H1 (cell line): ENCODE measurements around the gene CARF. TPM values are rescaled to one million over a fixed set of nuclear protein-coding genes. Genes with fewer than 3 reads are reported as not detected.
"Not testable (repeated sequence)": the region's sequence is repeated elsewhere in the genome, so short reads cannot be mapped to it uniquely, and the experiment has no call there.

ENCODE experiments used
- CTCF ChIA-PET: fragments of 300-600 bp; sonication (Branson Sonifier 250); formaldehyde crosslinking; loops from one replicate; lab custom pipeline; 2021; ENCODE audit not compliant: partially characterized antibody; lab: Charles Lee
- POLR2A ChIA-PET: fragments of 300-600 bp; sonication (Branson Sonifier 250); formaldehyde crosslinking; loops from one replicate; lab custom pipeline; 2021; ENCODE audit warnings: inconsistent platforms; ENCODE audit not compliant: partially characterized antibody; lab: Charles Lee
- DNase-seq, 2 experiments: peaks; one replicate each; pipeline versions ENCODE4 v3.0.0 to v3.0.0-alpha.2; 2010 to 2022; ENCODE audit warnings: low spot score in 2 of 2, low read depth in 1 of 2, mixed read lengths in 1 of 2
- FAIRE-seq: peaks from 2 replicates; lab custom pipeline; 2011; peaks lifted over from hg19 to GRCh38; lab: Jason Lieb, UNC
- H2AFZ ChIP-seq: 2 replicates; pipeline ENCODE4 v1.8.1; 2012; ENCODE audit warnings: low read length, inconsistent platforms
- H2AK5ac ChIP-seq: 2 replicates; pipeline ENCODE4 v1.6.1; 2013; ENCODE audit warnings: low read depth, low read length
- H2BK120ac ChIP-seq: replicated peaks from 2 replicates; pipeline ENCODE3; 2013; ENCODE audit warnings: low read depth, low read length, inconsistent platforms
- H2BK12ac ChIP-seq: 2 replicates; pipeline ENCODE4 v1.6.1; 2013; ENCODE audit warnings: low read depth, low read length
- H2BK15ac ChIP-seq: 2 replicates; pipeline ENCODE4 v1.6.1; 2013; ENCODE audit warnings: low read length
- H2BK20ac ChIP-seq: 2 replicates; pipeline ENCODE4 v1.6.1; 2013; ENCODE audit warnings: low read length
- H2BK5ac ChIP-seq: 2 replicates; pipeline ENCODE4 v1.6.1; 2013; ENCODE audit warnings: low read depth, low read length
- H3K14ac ChIP-seq: 2 replicates; pipeline ENCODE4 v1.6.1; 2013; ENCODE audit warnings: inconsistent platforms; ENCODE audit not compliant: insufficient read length
- H3K18ac ChIP-seq: 2 replicates; pipeline ENCODE4 v1.6.1; 2013; ENCODE audit warnings: low read length; ENCODE audit errors: extremely low read depth
- H3K23ac ChIP-seq: 2 replicates; pipeline ENCODE4 v1.6.1; 2013; ENCODE audit warnings: inconsistent platforms; ENCODE audit not compliant: insufficient read length
- H3K23me2 ChIP-seq: 2 replicates; pipeline ENCODE4 v1.6.1; 2013; ENCODE audit warnings: low read depth, low read length
- H3K27ac ChIP-seq: 2 replicates; pipeline ENCODE4 v1.6.1; 2011; ENCODE audit warnings: low read depth, low read length, inconsistent platforms
- H3K27me3 ChIP-seq, 4 experiments: replicated peaks in 1 of 4; 1 replicate in 1 of 4; 2 replicates in 3 of 4; pipeline versions ENCODE4 v1.6.1 to v1.8.1; 2011 to 2013; ENCODE audit warnings: low read length in 3 of 4, mild to moderate bottlenecking in 3 of 4, inconsistent platforms in 2 of 4, mixed read lengths in 2 of 4, moderate library complexity in 1 of 4; ENCODE audit not compliant: control insufficient read depth in 3 of 4, insufficient read depth in 3 of 4; ENCODE audit errors: extremely low read depth in 1 of 4
- H3K36me3 ChIP-seq, 4 experiments: 2 replicates each; pipeline versions ENCODE4 v1.6.1 to v1.8.1; 2011 to 2013; ENCODE audit warnings: mild to moderate bottlenecking in 4 of 4, low read length in 3 of 4, moderate library complexity in 2 of 4, control low read depth in 1 of 4, inconsistent platforms in 1 of 4; ENCODE audit not compliant: insufficient read depth in 4 of 4, control insufficient read depth in 2 of 4
- H3K4ac ChIP-seq: replicated peaks from 2 replicates; pipeline ENCODE3; 2013; ENCODE audit warnings: low read length, low read depth, mixed read lengths, inconsistent platforms; ENCODE audit not compliant: insufficient read length
- H3K4me1 ChIP-seq, 4 experiments: replicated peaks in 1 of 4; 1 replicate in 1 of 4; 2 replicates in 3 of 4; pipeline versions ENCODE4 v1.6.1 to v1.8.1; 2011 to 2013; ENCODE audit warnings: low read length in 3 of 4, inconsistent platforms in 2 of 4, mixed read lengths in 1 of 4; ENCODE audit not compliant: insufficient read depth in 4 of 4, control insufficient read depth in 3 of 4
- H3K4me2 ChIP-seq, 2 experiments: 2 replicates each; pipeline versions ENCODE4 v1.6.1 to v1.8.1; 2011 to 2013; ENCODE audit warnings: low read depth in 2 of 2, low read length in 2 of 2, control low read depth in 1 of 2, inconsistent platforms in 1 of 2, mild to moderate bottlenecking in 1 of 2; ENCODE audit not compliant: insufficient read depth in 1 of 2
- H3K4me3 ChIP-seq, 4 experiments: fragments of 200-600, 300-600 bp in 1 of 4; sonication (generic), shearing (Covaris generic), sonication (Bioruptor Twin) in 1 of 4; 2 replicates each; pipeline versions ENCODE4 v1.5.1 to v1.8.1; 2011 to 2016; ENCODE audit warnings: low read length in 4 of 4, low read depth in 3 of 4, control low read depth in 2 of 4, inconsistent platforms in 2 of 4, mild to moderate bottlenecking in 2 of 4, mixed read lengths in 1 of 4, moderate library complexity in 1 of 4; ENCODE audit not compliant: insufficient read depth in 2 of 4; ENCODE audit errors: extremely low read depth in 1 of 4
- H3K56ac ChIP-seq: replicated peaks from 2 replicates; pipeline ENCODE3; 2013; ENCODE audit warnings: low read depth, mild to moderate bottlenecking, mixed read lengths, low read length, inconsistent platforms; ENCODE audit not compliant: insufficient read length
- H3K79me1 ChIP-seq: 2 replicates; pipeline ENCODE4 v1.6.1; 2013; ENCODE audit warnings: low read depth, low read length, control low read depth
- H3K79me2 ChIP-seq, 2 experiments: 2 replicates each; pipeline versions ENCODE4 v1.6.1 to v1.8.1; 2012 to 2013; ENCODE audit warnings: low read length in 2 of 2, mild to moderate bottlenecking in 2 of 2, inconsistent platforms in 1 of 2; ENCODE audit not compliant: insufficient read depth in 2 of 2, control insufficient read depth in 1 of 2
- H3K9ac ChIP-seq, 4 experiments: replicated peaks in 1 of 4; 1 replicate in 1 of 4; 2 replicates in 3 of 4; pipeline versions ENCODE4 v1.6.1 to v1.8.1; 2011 to 2013; ENCODE audit warnings: low read depth in 3 of 4, low read length in 3 of 4, control low read depth in 2 of 4, mild to moderate bottlenecking in 2 of 4, moderate library complexity in 2 of 4, inconsistent platforms in 1 of 4; ENCODE audit errors: extremely low read depth in 1 of 4
- H3K9me3 ChIP-seq, 2 experiments: 2 replicates each; pipeline versions ENCODE4 v1.6.1 to v1.8.1; 2012 to 2013; ENCODE audit warnings: mild to moderate bottlenecking in 2 of 2, moderate library complexity in 2 of 2, control low read depth in 1 of 2, inconsistent platforms in 1 of 2, low read depth in 1 of 2, low read length in 1 of 2, mixed read lengths in 1 of 2; ENCODE audit not compliant: insufficient read depth in 2 of 2
- H4K20me1 ChIP-seq, 2 experiments: replicated peaks in 1 of 2; 2 replicates each; pipeline versions ENCODE3 to v1.8.1; 2011 to 2013; ENCODE audit warnings: inconsistent platforms in 2 of 2, low read length in 2 of 2, mild to moderate bottlenecking in 1 of 2; ENCODE audit not compliant: insufficient read depth in 2 of 2, control insufficient read depth in 1 of 2
- H4K5ac ChIP-seq: 2 replicates; pipeline ENCODE4 v1.6.1; 2013; ENCODE audit warnings: low read length, low read depth, mixed read lengths, inconsistent platforms; ENCODE audit not compliant: insufficient read length
- H4K8ac ChIP-seq: 2 replicates; pipeline ENCODE4 v1.8.0; 2013; ENCODE audit warnings: mild to moderate bottlenecking, moderate library complexity, low read length, inconsistent platforms; ENCODE audit not compliant: insufficient read depth; ENCODE audit errors: extremely low read depth
- H4K91ac ChIP-seq: replicated peaks from 2 replicates; pipeline ENCODE3; 2013; ENCODE audit warnings: low read length, mixed read lengths, inconsistent platforms; ENCODE audit not compliant: insufficient read length
- WGBS, 2 experiments: shearing (Covaris generic) in 1 of 2; methylation state at CpG; one replicate each; pipeline versions ENCODE4 v1.1.6 to v1.1.7; 2013 to 2015; ENCODE audit warnings: low lambda C conversion rate in 2 of 2, mixed read lengths in 2 of 2, inconsistent platforms in 1 of 2, low coverage in 1 of 2, missing lambda C conversion rate in 1 of 2; ENCODE audit not compliant: insufficient replicate concordance in 2 of 2, insufficient coverage in 1 of 2, insufficient read length in 1 of 2; ENCODE audit errors: extremely low coverage in 1 of 2, missing lambda C conversion rate in 1 of 2; 5-methylcytosine and 5-hydroxymethylcytosine counted together
- polyA plus RNA-seq, 7 experiments: library from polyadenylated mRNA; depleted of rRNA in 3 of 7; stranded (reverse) in 5 of 7; unstranded in 2 of 7; fragments of >200 nt in 5 of 7; fragments of 200-250 nt in 2 of 7; gene quantifications; 1 replicate in 5 of 7; 2 replicates in 1 of 7; 4 replicates in 1 of 7; pipeline versions ENCODE4 v1.2.1 to v1.2.3, GENCODE V29; 2011 to 2013; ENCODE audit warnings: missing spikeins in 2 of 7, mixed read lengths in 2 of 7
- total RNA-seq: library from RNA; stranded (reverse); fragmentation: NEBNext Ultra II Directional; extraction: Animal tissue kit (Norgen Biotek cat#: 25700); gene quantifications from 2 replicates; pipeline ENCODE4 v1.2.1, GENCODE V29; 2021

Gene CARF
- total and polyA plus RNA-seq, 2 of the 8 experiments (the other 6 are each of a cell fraction or from before 2014, with no cell fraction given), result 2.0 to 2.6 TPM

DNA sequence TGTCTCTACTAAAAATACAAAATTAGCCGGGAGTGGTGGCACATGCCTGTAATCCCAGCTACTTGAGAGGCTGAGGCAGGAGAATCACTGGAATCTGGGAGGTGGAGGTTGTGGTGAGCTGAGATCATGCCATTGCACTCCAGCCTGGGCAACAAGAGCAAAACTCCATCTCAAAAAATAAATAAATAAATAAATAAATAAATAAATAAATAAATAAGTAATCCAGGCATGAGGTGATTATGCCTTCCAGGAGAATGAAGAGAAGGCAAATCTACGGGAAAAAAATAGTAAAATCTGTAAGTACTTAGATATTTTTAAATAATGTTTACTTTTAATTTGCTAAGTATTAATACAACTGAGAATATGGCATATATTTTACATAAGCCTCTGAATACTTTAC, 57.3 kb downstream of the CARF start:
- H2BK15ac ChIP-seq, DNase-seq, H2BK120ac ChIP-seq, H3K4ac ChIP-seq, H3K79me1 ChIP-seq, CTCF ChIA-PET, H2BK5ac ChIP-seq, H3K14ac ChIP-seq, H4K91ac ChIP-seq, H2AFZ ChIP-seq, FAIRE-seq, H3K79me2 ChIP-seq, H3K27ac ChIP-seq, H3K4me3 ChIP-seq, H4K8ac ChIP-seq, H2AK5ac ChIP-seq, H3K4me2 ChIP-seq, H3K23me2 ChIP-seq, H3K36me3 ChIP-seq, H3K4me1 ChIP-seq, H4K20me1 ChIP-seq, H2BK20ac ChIP-seq, H3K27me3 ChIP-seq, H4K5ac ChIP-seq, H3K56ac ChIP-seq, H3K23ac ChIP-seq, H3K18ac ChIP-seq, H3K9me3 ChIP-seq, POLR2A ChIA-PET, H3K9ac ChIP-seq, H2BK12ac ChIP-seq: not testable (repeated sequence)
- WGBS, 2 experiments, result 50% methylated on average over 2 of the region's 2 CpGs; no CpG with 5 or more reads in 1 of the 2 experiments
